NCI-H1092 treated with DMSO at 0.1 percent for 48 hours (cell line): ENCODE data around the gene GRIN2D.

Source experiments
- DNase-seq: peaks from one replicate; lab custom pipeline; 2025; lab: John Stamatoyannopoulos, UW

Gene GRIN2D

GRCh38 chr19:48441360-48442050 lies 48.0 kb downstream of the GRIN2D start:
- DNase-seq = no peak

DNA sequence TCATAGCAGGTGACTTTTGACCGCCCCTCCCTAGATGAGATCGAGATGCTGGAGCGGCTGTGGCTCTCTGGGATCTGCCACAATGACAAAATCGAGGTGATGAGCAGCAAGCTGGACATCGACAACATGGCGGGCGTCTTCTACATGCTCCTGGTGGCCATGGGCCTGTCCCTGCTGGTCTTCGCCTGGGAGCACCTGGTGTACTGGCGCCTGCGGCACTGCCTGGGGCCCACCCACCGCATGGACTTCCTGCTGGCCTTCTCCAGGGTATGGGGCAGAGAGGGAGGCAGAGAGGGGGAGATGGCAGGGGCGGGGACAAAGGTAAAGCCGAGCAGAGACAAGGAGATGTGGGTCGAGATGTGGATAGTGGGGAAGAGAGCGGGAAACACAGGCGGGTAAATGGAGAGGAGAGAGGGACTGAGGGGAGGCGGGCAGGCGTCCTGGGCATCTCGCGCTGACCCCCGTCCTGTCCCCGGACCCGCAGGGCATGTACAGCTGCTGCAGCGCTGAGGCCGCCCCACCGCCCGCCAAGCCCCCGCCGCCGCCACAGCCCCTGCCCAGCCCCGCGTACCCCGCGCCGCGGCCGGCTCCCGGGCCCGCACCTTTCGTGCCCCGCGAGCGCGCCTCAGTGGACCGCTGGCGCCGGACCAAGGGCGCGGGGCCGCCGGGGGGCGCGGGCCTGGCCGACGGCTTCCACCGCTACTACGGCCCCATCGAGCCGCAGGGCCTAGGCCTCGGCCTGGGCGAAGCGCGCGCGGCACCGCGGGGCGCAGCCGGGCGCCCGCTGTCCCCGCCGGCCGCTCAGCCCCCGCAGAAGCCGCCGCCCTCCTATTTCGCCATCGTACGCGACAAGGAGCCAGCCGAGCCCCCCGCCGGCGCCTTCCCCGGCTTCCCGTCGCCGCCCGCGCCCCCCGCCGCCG lies 48.9 kb downstream of the GRIN2D start:
- DNase-seq = no peak

- peak; percentile 4 for DNase-seq
Observed at GRCh38 chr19:48443256-48443655, 49.8 kb downstream of the GRIN2D start.
